SU-DHL-6 (cell line): Measurements from ENCODE around the gene CNTN4.

Experiments
- EZH2phosphoT487 ChIP-seq: fragments of 200-600 bp; sonication (generic), shearing (Covaris generic); conservative IDR thresholded peaks from 2 replicates; pipeline ENCODE4 v1.6.1; 2018; ENCODE audit warnings: mild to moderate bottlenecking, antibody characterized with exemption, low read length, moderate library complexity, mixed read lengths
- TF ChIP-seq, protein P1 (sequence below): fragments of 200-600 bp; sonication (generic); IDR thresholded peaks from one replicate; pipeline ENCODE4 v1.5.1; 2017; ENCODE audit warnings: antibody characterized with exemption, mild to moderate bottlenecking, low read length, moderate library complexity; ENCODE audit not compliant: insufficient read depth, poor library complexity, severe bottlenecking

DNA sequence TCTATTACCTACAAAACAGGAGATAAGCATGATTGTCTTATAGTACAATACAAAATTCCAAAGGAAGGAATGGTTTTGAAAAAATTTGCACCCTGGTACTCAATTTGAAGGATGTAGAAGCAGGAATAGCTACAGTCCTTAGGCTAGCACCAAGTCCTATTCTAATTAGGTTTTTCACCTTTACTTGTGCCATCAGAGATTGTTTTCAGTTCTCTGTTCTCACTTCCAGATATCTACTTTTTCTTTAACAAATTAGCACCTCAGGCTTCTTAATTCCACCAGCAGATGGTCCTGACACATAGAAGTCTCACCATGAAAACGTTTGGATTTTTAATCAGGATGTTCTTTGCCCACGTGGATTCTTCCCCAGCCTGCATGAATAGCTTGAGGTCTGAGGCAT, 967.7 kb downstream of the CNTN4 start:
- TF ChIP-seq, protein P1, sequence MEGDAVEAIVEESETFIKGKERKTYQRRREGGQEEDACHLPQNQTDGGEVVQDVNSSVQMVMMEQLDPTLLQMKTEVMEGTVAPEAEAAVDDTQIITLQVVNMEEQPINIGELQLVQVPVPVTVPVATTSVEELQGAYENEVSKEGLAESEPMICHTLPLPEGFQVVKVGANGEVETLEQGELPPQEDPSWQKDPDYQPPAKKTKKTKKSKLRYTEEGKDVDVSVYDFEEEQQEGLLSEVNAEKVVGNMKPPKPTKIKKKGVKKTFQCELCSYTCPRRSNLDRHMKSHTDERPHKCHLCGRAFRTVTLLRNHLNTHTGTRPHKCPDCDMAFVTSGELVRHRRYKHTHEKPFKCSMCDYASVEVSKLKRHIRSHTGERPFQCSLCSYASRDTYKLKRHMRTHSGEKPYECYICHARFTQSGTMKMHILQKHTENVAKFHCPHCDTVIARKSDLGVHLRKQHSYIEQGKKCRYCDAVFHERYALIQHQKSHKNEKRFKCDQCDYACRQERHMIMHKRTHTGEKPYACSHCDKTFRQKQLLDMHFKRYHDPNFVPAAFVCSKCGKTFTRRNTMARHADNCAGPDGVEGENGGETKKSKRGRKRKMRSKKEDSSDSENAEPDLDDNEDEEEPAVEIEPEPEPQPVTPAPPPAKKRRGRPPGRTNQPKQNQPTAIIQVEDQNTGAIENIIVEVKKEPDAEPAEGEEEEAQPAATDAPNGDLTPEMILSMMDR: no peak
- TF ChIP-seq EZH2phosphoT487: no peak
